ENCODE data around the gene CRISPLD2. TPM values are rescaled to one million over a fixed set of nuclear protein-coding genes. Genes with fewer than 3 reads are reported as not detected.

The CRISPLD2 gene
- total and polyA plus RNA-seq, 9 of the 15 experiments (the other 6 are each of a cell fraction or from before 2014, with no cell fraction given): 0.03 to 0.24 (median 0.04) TPM; not detected in 4

DNA sequence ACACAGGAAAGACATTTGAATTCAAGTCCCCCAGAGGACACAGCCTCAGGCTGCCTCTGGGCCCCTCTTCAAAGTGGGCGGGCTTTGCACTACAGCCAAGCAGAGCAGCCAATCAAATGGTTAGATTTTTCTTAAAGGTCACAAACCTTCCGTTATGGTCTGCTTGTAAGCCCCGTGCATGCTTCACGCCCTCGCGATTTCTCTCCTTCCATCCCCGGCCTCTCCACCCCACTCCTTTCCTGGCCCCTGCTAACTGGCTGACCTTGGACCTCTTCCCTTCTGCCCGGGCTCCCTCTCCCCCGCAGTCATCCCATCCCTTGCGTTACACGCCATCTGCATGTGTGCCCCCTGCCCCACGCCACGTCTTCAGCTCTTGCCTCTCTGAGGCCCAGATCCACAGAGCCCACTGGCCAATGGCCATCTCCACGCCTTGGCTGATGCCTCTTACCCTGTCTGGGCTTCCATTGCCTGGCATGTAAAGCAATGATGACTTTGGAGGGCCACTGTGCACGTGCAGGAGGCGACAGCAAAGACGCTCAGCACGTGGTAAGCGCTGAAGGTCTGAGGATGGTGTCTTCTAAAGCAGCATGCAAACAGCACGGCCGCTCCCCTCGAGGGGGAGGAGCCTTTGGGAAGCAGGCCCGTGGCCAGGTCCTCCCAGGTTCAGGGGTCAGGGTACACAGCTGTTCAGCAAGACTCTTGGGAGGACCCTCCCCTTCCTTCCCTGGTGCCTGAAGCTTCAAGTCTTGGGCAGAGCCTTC, 104.7 kb downstream of the CRISPLD2 start (continued):
- TF ChIP-seq TOE1 (IDR thresholded peaks at IDR 0.05; ENCODE audit: borderline replicate concordance): no peak
- no peak for TF ChIP-seq TOE1 (CRISPR knock-in tag; IDR thresholded peaks at IDR 0.05; ENCODE audit: borderline replicate concordance, low read depth)
- TF ChIP-seq KDM5B (IDR thresholded peaks at IDR 0.05; ENCODE audit: insufficient replicate concordance, low read depth, low read length): no peak
- TF ChIP-seq, protein P1, sequence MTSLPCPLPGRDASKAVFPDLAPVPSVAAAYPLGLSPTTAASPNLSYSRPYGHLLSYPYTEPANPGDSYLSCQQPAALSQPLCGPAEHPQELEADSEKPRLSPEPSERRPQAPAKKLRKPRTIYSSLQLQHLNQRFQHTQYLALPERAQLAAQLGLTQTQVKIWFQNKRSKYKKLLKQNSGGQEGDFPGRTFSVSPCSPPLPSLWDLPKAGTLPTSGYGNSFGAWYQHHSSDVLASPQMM (CRISPR knock-in tag; IDR thresholded peaks at IDR 0.05): no peak
- no peak for TF ChIP-seq PRDM10 (IDR thresholded peaks at IDR 0.05; ENCODE audit: partially characterized antibody)
- 0 out of 2 replicates have a peak, but pooled peaks have one; percentile 8 for TF ChIP-seq CEBPG (CRISPR knock-in tag; IDR thresholded peaks at IDR 0.05)
- no peak for TF ChIP-seq CEBPG (tag; conservative IDR thresholded peaks at IDR 0.05 in 1 of 2, IDR thresholded peaks at IDR 0.05 in 1 of 2)
- TF ChIP-seq SAFB2 (IDR thresholded peaks at IDR 0.05; ENCODE audit: borderline replicate concordance, low read depth, low read length, severe bottlenecking): no peak
- TF ChIP-seq BMI1 (IDR thresholded peaks at IDR 0.05; ENCODE audit: low read length): no peak
- TF ChIP-seq L3MBTL2 (IDR thresholded peaks at IDR 0.05): peak; percentile 88
- TF ChIP-seq MAFG (tag; conservative IDR thresholded peaks at IDR 0.05): no peak
- TF ChIP-seq, protein P2, sequence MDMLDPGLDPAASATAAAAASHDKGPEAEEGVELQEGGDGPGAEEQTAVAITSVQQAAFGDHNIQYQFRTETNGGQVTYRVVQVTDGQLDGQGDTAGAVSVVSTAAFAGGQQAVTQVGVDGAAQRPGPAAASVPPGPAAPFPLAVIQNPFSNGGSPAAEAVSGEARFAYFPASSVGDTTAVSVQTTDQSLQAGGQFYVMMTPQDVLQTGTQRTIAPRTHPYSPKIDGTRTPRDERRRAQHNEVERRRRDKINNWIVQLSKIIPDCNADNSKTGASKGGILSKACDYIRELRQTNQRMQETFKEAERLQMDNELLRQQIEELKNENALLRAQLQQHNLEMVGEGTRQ (CRISPR knock-in tag; IDR thresholded peaks at IDR 0.05): peak; percentile 17; the same call in 1 of the 2 replicates
- TF ChIP-seq CBX5 (IDR thresholded peaks at IDR 0.05; ENCODE audit: borderline replicate concordance, low read depth): no peak
- no peak for TF ChIP-seq HDAC3 (IDR thresholded peaks at IDR 0.05; ENCODE audit: borderline replicate concordance, partially characterized antibody)
- TF ChIP-seq ZNF184 (CRISPR knock-in tag; IDR thresholded peaks at IDR 0.05): no peak
- no peak for TF ChIP-seq ZNF24 (IDR thresholded peaks at IDR 0.05)
- no peak for TF ChIP-seq KHSRP (IDR thresholded peaks at IDR 0.05)
